Thoracic aorta (tissue), 2 donors: ENCODE measurements around the gene CBFA2T3. TPM values are rescaled to one million over a fixed set of nuclear protein-coding genes. Genes with fewer than 3 reads are reported as not detected.

Source experiments
- ATAC-seq: fragments of 150-250 bp; one replicate; pipeline ENCODE4 v1.8.0; 2017; ENCODE audit warnings: low read depth; ENCODE audit not compliant: insufficient number of reproducible peaks, low FRiP score
- DNase-seq: peaks from one replicate; pipeline ENCODE4 v3.0.0-alpha.2; 2020; ENCODE audit warnings: low spot score
- H3K27ac ChIP-seq, 2 donors: fragments of 200-600 bp; sonication (generic); 1 replicate in 1 of 2; 2 replicates in 1 of 2; pipeline ENCODE4 v1.5.1; 2016; ENCODE audit warnings: mild to moderate bottlenecking in 2 of 2, moderate library complexity in 2 of 2
- H3K27me3 ChIP-seq: fragments of 200-600 bp; sonication (generic); replicated peaks from 2 replicates; pipeline ENCODE4 v1.6.0; 2016; ENCODE audit warnings: mild to moderate bottlenecking; ENCODE audit not compliant: insufficient read depth
- H3K36me3 ChIP-seq: fragments of 200-600 bp; sonication (generic); one replicate; pipeline ENCODE4 v1.5.1; 2016
- H3K4me1 ChIP-seq, 2 donors: fragments of 200-600 bp; sonication (generic); 1 replicate in 1 of 2; 2 replicates in 1 of 2; pipeline versions ENCODE4 v1.5.1 to v1.6.0; 2016; ENCODE audit warnings: low read depth in 2 of 2, mild to moderate bottlenecking in 1 of 2; ENCODE audit not compliant: control insufficient read depth in 1 of 2
- H3K4me3 ChIP-seq: fragments of 200-600 bp; sonication (generic); 2 replicates; pipeline ENCODE4 v1.5.1; 2016; ENCODE audit warnings: mild to moderate bottlenecking
- H3K9me3 ChIP-seq: fragments of 200-600 bp; sonication (generic); 2 replicates; pipeline ENCODE4 v1.5.1; 2016
- total RNA-seq, 2 donors: library from RNA; depleted of rRNA; stranded (reverse); fragments of >200 nt; gene quantifications; one replicate each; pipeline versions ENCODE4 v1.1.0 to v1.2.3, GENCODE V29; 2016
- TF ChIP-seq, protein P1 (sequence below): fragments of 200-600 bp; sonication (generic); IDR thresholded peaks from one replicate; pipeline ENCODE4 v1.5.1; 2019; ENCODE audit warnings: antibody characterized with exemption

Gene CBFA2T3
- total RNA-seq, 2 donors from 2014 or later, result 3.9 to 6.6 TPM

DNA sequence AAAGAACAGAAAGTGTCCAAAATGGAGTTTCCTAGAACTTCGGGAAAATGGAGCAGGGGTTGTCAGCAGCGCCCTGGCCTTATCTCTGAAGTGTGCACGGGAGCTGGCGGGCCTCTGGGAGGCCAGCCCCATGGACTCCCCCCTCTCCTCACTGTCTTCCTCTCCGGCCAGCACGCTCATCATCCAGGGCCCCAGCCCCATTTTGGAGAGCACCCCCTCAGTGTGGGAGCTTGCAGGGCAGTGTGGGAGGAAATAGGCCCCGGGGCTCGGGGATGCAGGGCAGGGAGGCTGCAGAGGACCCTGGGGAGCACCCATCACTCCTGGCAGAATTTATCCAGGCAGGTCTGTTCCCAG lies 105.7 kb downstream of the CBFA2T3 start:
- TF ChIP-seq, protein P1, sequence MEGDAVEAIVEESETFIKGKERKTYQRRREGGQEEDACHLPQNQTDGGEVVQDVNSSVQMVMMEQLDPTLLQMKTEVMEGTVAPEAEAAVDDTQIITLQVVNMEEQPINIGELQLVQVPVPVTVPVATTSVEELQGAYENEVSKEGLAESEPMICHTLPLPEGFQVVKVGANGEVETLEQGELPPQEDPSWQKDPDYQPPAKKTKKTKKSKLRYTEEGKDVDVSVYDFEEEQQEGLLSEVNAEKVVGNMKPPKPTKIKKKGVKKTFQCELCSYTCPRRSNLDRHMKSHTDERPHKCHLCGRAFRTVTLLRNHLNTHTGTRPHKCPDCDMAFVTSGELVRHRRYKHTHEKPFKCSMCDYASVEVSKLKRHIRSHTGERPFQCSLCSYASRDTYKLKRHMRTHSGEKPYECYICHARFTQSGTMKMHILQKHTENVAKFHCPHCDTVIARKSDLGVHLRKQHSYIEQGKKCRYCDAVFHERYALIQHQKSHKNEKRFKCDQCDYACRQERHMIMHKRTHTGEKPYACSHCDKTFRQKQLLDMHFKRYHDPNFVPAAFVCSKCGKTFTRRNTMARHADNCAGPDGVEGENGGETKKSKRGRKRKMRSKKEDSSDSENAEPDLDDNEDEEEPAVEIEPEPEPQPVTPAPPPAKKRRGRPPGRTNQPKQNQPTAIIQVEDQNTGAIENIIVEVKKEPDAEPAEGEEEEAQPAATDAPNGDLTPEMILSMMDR, result no peak
- ATAC-seq (no peak), DNase-seq (no peak)
- Histone ChIP-seq H3K27me3 (no peaks in the 10 kb centered on the region), H3K27ac (no peak overlapping the region), H3K36me3 (no peaks in the 10 kb centered on the region), H3K4me3 (no peak overlapping the region), H3K9me3 (no peaks in the 10 kb centered on the region), H3K4me1 (no peaks in the 10 kb centered on the region)

DNA sequence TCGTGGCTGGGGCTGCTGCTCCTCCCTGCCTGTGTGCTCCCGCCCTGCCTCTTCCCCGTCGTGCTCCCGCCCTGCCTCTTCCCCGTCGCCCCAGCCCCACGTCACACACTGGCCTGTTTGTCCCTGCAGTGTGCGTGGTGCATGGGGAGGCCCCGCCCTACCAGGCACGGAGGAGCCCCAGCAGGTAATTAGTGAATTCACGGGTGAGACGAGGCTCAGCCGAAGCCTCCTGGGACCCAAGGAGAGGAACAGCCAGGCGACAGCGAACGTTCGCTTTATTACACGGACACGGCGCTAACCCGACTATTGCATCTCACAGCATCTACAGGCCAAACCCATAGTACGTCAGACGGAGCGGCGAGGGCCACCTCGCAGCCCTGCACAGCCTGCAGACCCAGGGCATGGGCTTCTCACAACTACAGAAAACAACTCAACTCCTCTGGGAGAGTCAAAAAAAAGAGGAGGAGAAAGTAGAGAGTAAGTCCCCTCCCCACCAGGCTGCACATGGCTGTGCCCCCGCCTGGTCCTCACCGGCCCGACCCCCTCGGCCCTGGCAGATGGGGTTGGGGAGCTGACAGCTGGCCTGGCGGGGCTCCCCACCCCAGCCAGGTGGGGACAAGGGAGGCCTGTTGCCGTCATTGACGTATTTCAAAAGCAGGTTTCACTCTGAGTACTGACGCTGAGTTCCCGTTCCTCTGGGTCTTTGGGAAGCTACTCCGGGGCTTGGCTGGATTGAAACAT lies 106.2 kb downstream of the CBFA2T3 start:
- Histone ChIP-seq H3K4me3 (no peak overlapping the region), H3K9me3 (no peaks in the 10 kb centered on the region), H3K36me3 (no peaks in the 10 kb centered on the region), H3K4me1 (no peaks in the 10 kb centered on the region), H3K27ac (no peak overlapping the region), H3K27me3 (no peaks in the 10 kb centered on the region)
- ATAC-seq (no peak), DNase-seq (no peak)
- TF ChIP-seq, protein P1, result no peak

DNA sequence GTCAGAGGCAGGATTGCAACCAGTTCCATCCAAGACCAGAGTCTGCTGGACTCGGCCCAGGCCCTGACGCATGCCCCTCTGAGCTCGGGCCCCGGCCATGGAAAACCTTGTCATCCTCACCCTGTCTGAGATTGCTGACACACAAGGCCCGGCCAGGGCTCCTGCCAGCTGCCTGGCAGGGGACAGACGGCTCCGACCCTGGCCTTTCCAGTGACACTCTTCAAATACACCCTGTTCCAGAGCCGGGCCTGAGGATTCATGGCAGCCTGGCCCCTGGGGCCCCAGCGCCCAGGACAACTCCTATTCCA lies 107.4 kb downstream of the CBFA2T3 start:
- Histone ChIP-seq H3K4me3 (no peak overlapping the region), H3K9me3 (no peaks in the 10 kb centered on the region), H3K27ac (no peak overlapping the region), H3K4me1 (no peaks in the 10 kb centered on the region), H3K36me3 (no peaks in the 10 kb centered on the region), H3K27me3 (no peaks in the 10 kb centered on the region)
- DNase-seq (no peak), ATAC-seq (no peak)
- TF ChIP-seq, protein P1, result no peak

DNA sequence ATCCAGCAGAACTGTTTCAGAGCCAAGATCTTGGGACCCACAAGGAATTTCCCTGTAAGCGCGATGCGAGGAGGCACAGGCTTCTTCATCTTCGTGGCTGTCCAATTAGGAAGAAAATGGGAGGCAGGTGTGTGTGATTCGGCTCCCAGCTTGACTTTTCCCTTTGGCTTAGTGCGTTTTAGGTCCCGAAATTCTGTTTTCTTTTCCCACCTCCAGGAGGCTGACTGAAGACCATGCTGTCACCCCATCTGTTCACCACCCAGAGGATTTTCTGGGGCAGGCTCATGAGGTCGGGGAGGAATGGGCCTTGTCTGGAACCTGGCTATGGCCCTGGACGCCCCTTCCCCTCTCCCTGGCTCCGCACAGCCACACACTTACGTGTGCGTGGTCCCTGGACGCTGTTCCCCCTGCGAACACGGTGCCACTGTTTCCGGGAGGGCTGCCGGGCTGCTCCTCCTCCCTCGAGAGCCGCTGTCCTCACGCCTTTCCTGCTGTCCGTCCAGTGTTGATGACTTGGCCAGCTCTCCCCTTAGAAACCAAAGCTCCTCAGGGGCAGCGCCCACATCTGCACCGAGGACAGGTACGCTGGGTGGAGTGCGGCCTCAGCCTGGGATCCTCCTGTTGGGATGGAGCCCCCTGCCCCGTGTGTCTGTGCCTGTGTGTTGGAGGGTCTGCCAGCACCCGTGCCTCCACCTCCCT lies 107.9 kb downstream of the CBFA2T3 start:
- no peak overlapping the region for H3K27ac ChIP-seq
- no peaks in the 10 kb centered on the region for H3K36me3 ChIP-seq
- no peaks in the 10 kb centered on the region for H3K9me3 ChIP-seq
- H3K4me3 ChIP-seq, result no peak overlapping the region
- DNase-seq (no peak), ATAC-seq (no peak)
- no peaks in the 10 kb centered on the region for H3K4me1 ChIP-seq
- no peaks in the 10 kb centered on the region for H3K27me3 ChIP-seq
- TF ChIP-seq, protein P1, result no peak

DNA sequence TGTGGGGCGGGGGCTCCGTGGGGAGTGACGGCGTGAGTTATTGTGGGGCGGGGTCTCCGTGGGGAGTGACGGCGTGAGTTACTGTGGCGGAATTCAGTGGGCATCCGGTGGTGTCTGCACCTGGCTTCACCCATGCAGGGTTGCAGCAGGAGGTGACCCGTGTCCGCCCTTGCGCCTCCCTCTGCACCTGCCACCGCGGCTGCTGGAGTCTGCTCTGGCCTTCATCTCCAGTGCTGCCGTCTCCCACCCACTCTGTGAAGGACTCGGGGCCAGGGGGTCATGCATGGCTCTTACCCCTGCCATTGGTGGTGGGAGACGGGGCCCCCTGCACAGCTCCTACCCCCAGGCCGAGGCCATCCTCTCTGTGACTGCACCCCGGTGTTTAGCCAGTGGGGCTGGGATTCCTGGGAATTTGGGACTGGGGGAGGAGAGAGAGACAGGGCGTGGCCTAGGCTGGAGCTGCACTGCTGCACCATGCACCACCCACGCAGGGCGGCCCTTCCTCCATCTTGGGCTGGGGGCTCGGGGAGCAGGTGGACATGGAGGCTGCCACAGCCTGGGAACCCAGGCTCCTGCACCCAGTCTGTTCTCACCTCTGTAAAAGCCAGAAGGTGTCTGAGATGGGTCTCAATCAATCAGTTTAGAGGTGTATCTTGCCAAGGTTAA lies 109.3 kb downstream of the CBFA2T3 start:
- Histone ChIP-seq H3K4me1 (no peaks in the 10 kb centered on the region), H3K9me3 (no peaks in the 10 kb centered on the region), H3K27me3 (no peaks in the 10 kb centered on the region)

More for the DNA sequence above, 109.3 kb downstream of the CBFA2T3 start:
- Histone ChIP-seq H3K27ac (no peak overlapping the region), H3K4me3 (no peak overlapping the region), H3K36me3 (peaks cover 4% of the 10 kb centered on the region)
- ATAC-seq, result no peak
- no peak for DNase-seq
- TF ChIP-seq, protein P1, result no peak
